ENCODE data around the gene BPNT1.

BPNT1 gene

GRCh38 chr1:220076861-220077762, 12.5 kb downstream of the BPNT1 start:
- H3K79me2 ChIP-seq (ENCODE audit: insufficient read depth, low read length), result peaks cover 7% of the 10 kb centered on the region; the same call in 1 of the 2 replicates
- no peak for DNase-seq

GRCh38 chr1:220067269-220068204, 22.1 kb downstream of the BPNT1 start:
- peaks cover 45% of the 10 kb centered on the region for H3K36me3 ChIP-seq (ENCODE audit: insufficient read depth, low read length)
- H3K9ac ChIP-seq (ENCODE audit: low read depth, low read length), result no peak overlapping the region
- H3K79me2 ChIP-seq (ENCODE audit: insufficient read depth, low read length), result no peaks in the 10 kb centered on the region
- no peak overlapping the region for H2AFZ ChIP-seq (ENCODE audit: low read depth, low read length)
- no peak overlapping the region for H3K4me3 ChIP-seq (ENCODE audit: low read depth in 1 of 2, low read length in 2 of 2)
- H4K20me1 ChIP-seq (ENCODE audit: insufficient read depth, low read length), result no peaks in the 10 kb centered on the region
- H3K4me2 ChIP-seq (ENCODE audit: insufficient read depth, low read length), result no peak overlapping the region
- TF ChIP-seq EZH2 (IDR thresholded peaks at IDR 0.05; ENCODE audit: borderline replicate concordance, low read depth, low read length, severe bottlenecking), result no peak
- no peak for TF ChIP-seq CTCF (IDR thresholded peaks at IDR 0.05; ENCODE audit: borderline replicate concordance, extremely low read depth, low read length, poor library complexity, severe bottlenecking)
- no peak overlapping the region for H3K27ac ChIP-seq (ENCODE audit: low read length)
- H3K27me3 ChIP-seq (ENCODE audit: insufficient read depth, low read length, poor library complexity), result no peaks in the 10 kb centered on the region
- H3K4me1 ChIP-seq (ENCODE audit: insufficient read depth, low read length), result no peaks in the 10 kb centered on the region
- ATAC-seq (ENCODE audit: insufficient read depth, low read depth) (no peak), DNase-seq (no peak)
- H3K9me3 ChIP-seq (ENCODE audit: insufficient read depth, low read length, severe bottlenecking), result no peaks in the 10 kb centered on the region

More at GRCh38 chr1:220076861-220077762, 12.5 kb downstream of the BPNT1 start:
- H3K27me3 ChIP-seq (ENCODE audit: insufficient read depth, low read length, poor library complexity), result no peaks in the 10 kb centered on the region
- no peak overlapping the region for H3K27ac ChIP-seq (ENCODE audit: low read length)
- TF ChIP-seq EZH2 (IDR thresholded peaks at IDR 0.05; ENCODE audit: borderline replicate concordance, low read depth, low read length, severe bottlenecking) (no peak), CTCF (IDR thresholded peaks at IDR 0.05; ENCODE audit: borderline replicate concordance, extremely low read depth, low read length, poor library complexity, severe bottlenecking) (no peak)
- no peak overlapping the region for H2AFZ ChIP-seq (ENCODE audit: low read depth, low read length)
- no peaks in the 10 kb centered on the region for H3K9me3 ChIP-seq (ENCODE audit: insufficient read depth, low read length, severe bottlenecking)
- no peak for ATAC-seq (ENCODE audit: insufficient read depth, low read depth)
- no peaks in the 10 kb centered on the region for H3K4me1 ChIP-seq (ENCODE audit: insufficient read depth, low read length)
- H3K9ac ChIP-seq (ENCODE audit: low read depth, low read length), result no peak overlapping the region
- H3K36me3 ChIP-seq (ENCODE audit: insufficient read depth, low read length), result peaks cover 16% of the 10 kb centered on the region
- no peak overlapping the region for H3K4me2 ChIP-seq (ENCODE audit: insufficient read depth, low read length)
- H4K20me1 ChIP-seq (ENCODE audit: insufficient read depth, low read length), result no peaks in the 10 kb centered on the region
- no peak overlapping the region for H3K4me3 ChIP-seq (ENCODE audit: low read depth in 1 of 2, low read length in 2 of 2)

GRCh38 chr1:220062629-220063028, 27.0 kb downstream of the BPNT1 start:
- H4K20me1 ChIP-seq (ENCODE audit: insufficient read depth, low read length), result no peaks in the 10 kb centered on the region
- H3K27me3 ChIP-seq (ENCODE audit: insufficient read depth, low read length, poor library complexity), result no peaks in the 10 kb centered on the region
- no peak overlapping the region for H3K9ac ChIP-seq (ENCODE audit: low read depth, low read length)
- DNase-seq (no peak), ATAC-seq (ENCODE audit: insufficient read depth, low read depth) (no peak)
- no peaks in the 10 kb centered on the region for H3K9me3 ChIP-seq (ENCODE audit: insufficient read depth, low read length, severe bottlenecking)
- H3K4me1 ChIP-seq (ENCODE audit: insufficient read depth, low read length), result no peaks in the 10 kb centered on the region
- H3K4me3 ChIP-seq (ENCODE audit: low read depth in 1 of 2, low read length in 2 of 2), result no peak overlapping the region
- H3K4me2 ChIP-seq (ENCODE audit: insufficient read depth, low read length), result no peak overlapping the region
- no peak overlapping the region for H2AFZ ChIP-seq (ENCODE audit: low read depth, low read length)
- no peaks in the 10 kb centered on the region for H3K79me2 ChIP-seq (ENCODE audit: insufficient read depth, low read length)
- H3K27ac ChIP-seq (ENCODE audit: low read length), result no peak overlapping the region
- H3K36me3 ChIP-seq (ENCODE audit: insufficient read depth, low read length), result peaks cover 47% of the 10 kb centered on the region
- TF ChIP-seq EZH2 (IDR thresholded peaks at IDR 0.05; ENCODE audit: borderline replicate concordance, low read depth, low read length, severe bottlenecking), result no peak
- TF ChIP-seq CTCF (IDR thresholded peaks at IDR 0.05; ENCODE audit: borderline replicate concordance, extremely low read depth, low read length, poor library complexity, severe bottlenecking), result no peak

Data from DND-41 (cell line).